HL-60 (cell line): ENCODE measurements around the gene SSH2.

ENCODE experiments used
- DNase-seq, 2 experiments: peaks; one replicate each; pipeline ENCODE4 v3.0.0-alpha.2; 2010 to 2020; ENCODE audit warnings: low read depth in 1 of 2, low spot score in 1 of 2
- H3K27ac ChIP-seq: fragments of 250-450 bp; sonication (Bioruptor Pico); replicated peaks from 2 replicates; pipeline ENCODE4 v1.5.1; 2020; ENCODE audit warnings: mild to moderate bottlenecking, moderate library complexity
- H3K27me3 ChIP-seq: fragments of 250-450 bp; sonication (Bioruptor Pico); 2 replicates; pipeline ENCODE4 v1.5.1; 2021; ENCODE audit warnings: mild to moderate bottlenecking, moderate library complexity; ENCODE audit not compliant: insufficient read depth, poor library complexity, severe bottlenecking
- H3K4me3 ChIP-seq: replicated peaks from 2 replicates; pipeline ENCODE4 v1.5.1; 2011; ENCODE audit warnings: mild to moderate bottlenecking, control low read depth, low read length; ENCODE audit not compliant: insufficient read depth
- GABPA ChIP-seq: IDR thresholded peaks from 2 replicates; pipeline ENCODE4 v1.6.1; 2012; ENCODE audit warnings: low read depth
- POLR2AphosphoS5 ChIP-seq: IDR thresholded peaks from 2 replicates; pipeline ENCODE4 v1.6.1; 2012; ENCODE audit warnings: low read depth
- SPI1 ChIP-seq: IDR thresholded peaks from 2 replicates; pipeline ENCODE4 v1.6.1; 2012; ENCODE audit warnings: low read depth, mild to moderate bottlenecking, borderline replicate concordance
- TF ChIP-seq, protein P1 (sequence below): IDR thresholded peaks from one replicate; pipeline ENCODE4 v1.5.1; 2011; ENCODE audit warnings: low read length, control low read depth, inconsistent platforms; ENCODE audit not compliant: insufficient read depth
- TF ChIP-seq, protein P2 (sequence below): IDR thresholded peaks from 2 replicates; pipeline ENCODE4 v1.6.1; 2012; ENCODE audit warnings: low read depth; ENCODE audit not compliant: insufficient replicate concordance

The SSH2 gene

DNA sequence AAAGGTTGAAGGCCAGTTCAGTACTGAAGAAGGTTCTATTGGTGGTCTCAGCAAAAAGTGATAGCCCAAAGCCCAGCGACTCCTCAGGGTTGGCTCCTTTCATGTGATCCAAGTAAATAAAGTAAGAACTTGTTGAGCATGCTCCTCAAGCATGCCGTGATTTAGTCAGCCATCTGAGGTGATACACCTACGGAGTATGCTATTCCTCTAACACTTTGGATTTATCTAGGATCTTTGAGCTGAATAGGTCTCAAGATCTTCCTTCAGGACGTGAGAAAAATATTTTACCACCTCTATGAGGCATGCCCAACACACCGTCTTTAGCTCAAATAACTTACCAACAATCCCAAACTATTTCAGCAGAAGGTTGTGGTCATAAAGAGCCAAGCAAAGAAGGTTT, 154.0 kb downstream of the SSH2 start:
- no peak for DNase-seq
- TF ChIP-seq, protein P1, sequence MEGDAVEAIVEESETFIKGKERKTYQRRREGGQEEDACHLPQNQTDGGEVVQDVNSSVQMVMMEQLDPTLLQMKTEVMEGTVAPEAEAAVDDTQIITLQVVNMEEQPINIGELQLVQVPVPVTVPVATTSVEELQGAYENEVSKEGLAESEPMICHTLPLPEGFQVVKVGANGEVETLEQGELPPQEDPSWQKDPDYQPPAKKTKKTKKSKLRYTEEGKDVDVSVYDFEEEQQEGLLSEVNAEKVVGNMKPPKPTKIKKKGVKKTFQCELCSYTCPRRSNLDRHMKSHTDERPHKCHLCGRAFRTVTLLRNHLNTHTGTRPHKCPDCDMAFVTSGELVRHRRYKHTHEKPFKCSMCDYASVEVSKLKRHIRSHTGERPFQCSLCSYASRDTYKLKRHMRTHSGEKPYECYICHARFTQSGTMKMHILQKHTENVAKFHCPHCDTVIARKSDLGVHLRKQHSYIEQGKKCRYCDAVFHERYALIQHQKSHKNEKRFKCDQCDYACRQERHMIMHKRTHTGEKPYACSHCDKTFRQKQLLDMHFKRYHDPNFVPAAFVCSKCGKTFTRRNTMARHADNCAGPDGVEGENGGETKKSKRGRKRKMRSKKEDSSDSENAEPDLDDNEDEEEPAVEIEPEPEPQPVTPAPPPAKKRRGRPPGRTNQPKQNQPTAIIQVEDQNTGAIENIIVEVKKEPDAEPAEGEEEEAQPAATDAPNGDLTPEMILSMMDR: no peak
- TF ChIP-seq SPI1 (no peak), POLR2AphosphoS5 (no peak), GABPA (no peak)
- TF ChIP-seq, protein P2, sequence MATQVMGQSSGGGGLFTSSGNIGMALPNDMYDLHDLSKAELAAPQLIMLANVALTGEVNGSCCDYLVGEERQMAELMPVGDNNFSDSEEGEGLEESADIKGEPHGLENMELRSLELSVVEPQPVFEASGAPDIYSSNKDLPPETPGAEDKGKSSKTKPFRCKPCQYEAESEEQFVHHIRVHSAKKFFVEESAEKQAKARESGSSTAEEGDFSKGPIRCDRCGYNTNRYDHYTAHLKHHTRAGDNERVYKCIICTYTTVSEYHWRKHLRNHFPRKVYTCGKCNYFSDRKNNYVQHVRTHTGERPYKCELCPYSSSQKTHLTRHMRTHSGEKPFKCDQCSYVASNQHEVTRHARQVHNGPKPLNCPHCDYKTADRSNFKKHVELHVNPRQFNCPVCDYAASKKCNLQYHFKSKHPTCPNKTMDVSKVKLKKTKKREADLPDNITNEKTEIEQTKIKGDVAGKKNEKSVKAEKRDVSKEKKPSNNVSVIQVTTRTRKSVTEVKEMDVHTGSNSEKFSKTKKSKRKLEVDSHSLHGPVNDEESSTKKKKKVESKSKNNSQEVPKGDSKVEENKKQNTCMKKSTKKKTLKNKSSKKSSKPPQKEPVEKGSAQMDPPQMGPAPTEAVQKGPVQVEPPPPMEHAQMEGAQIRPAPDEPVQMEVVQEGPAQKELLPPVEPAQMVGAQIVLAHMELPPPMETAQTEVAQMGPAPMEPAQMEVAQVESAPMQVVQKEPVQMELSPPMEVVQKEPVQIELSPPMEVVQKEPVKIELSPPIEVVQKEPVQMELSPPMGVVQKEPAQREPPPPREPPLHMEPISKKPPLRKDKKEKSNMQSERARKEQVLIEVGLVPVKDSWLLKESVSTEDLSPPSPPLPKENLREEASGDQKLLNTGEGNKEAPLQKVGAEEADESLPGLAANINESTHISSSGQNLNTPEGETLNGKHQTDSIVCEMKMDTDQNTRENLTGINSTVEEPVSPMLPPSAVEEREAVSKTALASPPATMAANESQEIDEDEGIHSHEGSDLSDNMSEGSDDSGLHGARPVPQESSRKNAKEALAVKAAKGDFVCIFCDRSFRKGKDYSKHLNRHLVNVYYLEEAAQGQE: no peak
- Histone ChIP-seq H3K27ac (no peak overlapping the region), H3K4me3 (no peak overlapping the region), H3K27me3 (no peaks in the 10 kb centered on the region)

DNA sequence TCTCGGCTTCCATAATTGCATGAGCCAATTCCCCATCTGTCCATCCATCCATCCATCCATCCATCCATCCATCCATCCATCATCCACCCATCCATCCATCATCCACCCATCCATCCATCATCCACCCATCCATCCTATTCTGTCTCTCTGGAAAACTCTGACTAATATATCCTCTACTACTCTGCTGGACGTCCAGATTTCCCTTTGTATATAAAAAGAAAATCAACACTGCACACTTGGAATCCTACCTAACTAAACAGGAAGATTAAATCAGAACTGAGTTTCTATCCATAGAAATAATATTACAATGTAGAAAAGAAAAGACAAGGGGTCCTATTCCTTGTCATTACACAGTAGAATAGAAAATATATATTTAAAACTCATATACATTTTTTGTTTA, 157.0 kb downstream of the SSH2 start:
- Histone ChIP-seq H3K4me3 (no peak overlapping the region), H3K27ac (no peak overlapping the region), H3K27me3 (no peaks in the 10 kb centered on the region)
- DNase-seq: no peak
- no peak for TF ChIP-seq GABPA
- TF ChIP-seq, protein P2: no peak
- TF ChIP-seq SPI1: no peak
- TF ChIP-seq POLR2AphosphoS5: no peak
- TF ChIP-seq, protein P1: no peak

DNA sequence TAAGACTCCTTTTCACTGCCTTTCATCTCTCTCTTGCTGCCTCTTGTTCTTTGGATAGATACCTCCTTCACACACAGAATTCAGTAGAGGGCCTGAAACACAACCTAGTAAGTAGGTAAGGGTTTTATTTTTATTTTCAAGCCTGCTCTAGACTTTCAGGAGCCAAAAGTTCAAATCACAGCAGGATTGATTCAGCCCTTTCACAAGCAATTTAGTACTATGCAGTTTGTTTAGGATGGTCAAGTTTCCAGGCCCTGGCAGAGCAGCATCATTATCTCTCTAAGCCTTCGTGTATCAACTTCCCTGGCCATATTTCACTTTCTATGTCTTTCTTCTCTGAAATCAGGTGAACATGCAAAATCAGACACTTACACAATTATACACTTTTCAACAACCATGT, 158.5 kb downstream of the SSH2 start:
- DNase-seq: no peak
- Histone ChIP-seq H3K27ac (no peak overlapping the region), H3K4me3 (no peak overlapping the region), H3K27me3 (no peaks in the 10 kb centered on the region)
- TF ChIP-seq, protein P2: no peak
- no peak for TF ChIP-seq GABPA

DNA sequence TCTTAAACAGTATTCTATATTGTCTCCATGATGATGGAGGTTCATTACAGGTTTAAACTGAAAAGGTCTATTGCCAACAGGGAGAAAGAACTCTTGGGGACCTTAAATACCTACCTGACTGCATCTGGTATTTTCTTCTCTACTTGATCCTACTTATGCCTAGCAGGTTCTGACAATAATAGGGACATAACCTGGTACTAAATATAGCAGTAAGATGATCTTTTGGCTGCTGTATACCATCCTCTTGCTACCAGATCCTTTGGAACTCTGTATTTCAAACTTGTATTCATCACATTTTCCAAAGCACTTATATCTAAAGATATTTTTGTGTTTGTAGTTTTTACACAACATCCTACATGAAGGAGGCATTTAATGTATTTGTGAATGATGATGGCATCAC, 160.8 kb downstream of the SSH2 start:
- no peak for DNase-seq
- TF ChIP-seq SPI1: no peak
- TF ChIP-seq, protein P1: no peak
- TF ChIP-seq, protein P2: no peak
- TF ChIP-seq POLR2AphosphoS5: no peak
- TF ChIP-seq GABPA: no peak
- no peaks in the 10 kb centered on the region for H3K27me3 ChIP-seq
- no peak overlapping the region for H3K4me3 ChIP-seq
- H3K27ac ChIP-seq: no peak overlapping the region
